ENCODE measurements around the gene GRIA3. TPM values are rescaled to one million over a fixed set of nuclear protein-coding genes. Genes with fewer than 3 reads are reported as not detected.
"Not testable (repeated sequence)": the region's sequence is repeated elsewhere in the genome, so short reads cannot be mapped to it uniquely, and the experiment has no call there.

The GRIA3 gene
- total RNA-seq, 2 donors from 2014 or later = not detected

- H3K36me3 Mint-ChIP-seq (ENCODE audit: insufficient read depth in 2 of 2) = no peaks in the 10 kb centered on the region
- peaks cover 40% of the 10 kb centered on the region for H3K27me3 Mint-ChIP-seq (ENCODE audit: low read depth)
- no peak overlapping the region for H3K27ac Mint-ChIP-seq
- peaks cover 2 to 4% of the 10 kb centered on the region in 2 donors for H3K9me3 Mint-ChIP-seq
- ATAC-seq (replicated peaks in 1 of 2) = no peak
- no peaks in the 10 kb centered on the region for H3K4me1 Mint-ChIP-seq (ENCODE audit: low read depth)
- no peak for DNase-seq
- no peak overlapping the region for H3K4me3 Mint-ChIP-seq
Measured at GRCh38 chrX:123260920-123261418, 76.9 kb downstream of the GRIA3 start.

- no peak for ATAC-seq (replicated peaks in 1 of 2)
Measured at GRCh38 chrX:123263270-123263669, 79.2 kb downstream of the GRIA3 start.

GRCh38 chrX:123263747-123264146 lies 79.7 kb downstream of the GRIA3 start:
- no peaks in the 10 kb centered on the region for H3K36me3 Mint-ChIP-seq (ENCODE audit: insufficient read depth in 2 of 2)
- H3K27me3 Mint-ChIP-seq (ENCODE audit: low read depth) = peaks cover 30% of the 10 kb centered on the region
- no peak overlapping the region for H3K27ac Mint-ChIP-seq
- ATAC-seq (replicated peaks in 1 of 2) (no peak), DNase-seq (no peak)
- peaks cover 0 to 3% of the 10 kb centered on the region in 2 donors for H3K9me3 Mint-ChIP-seq
- H3K4me1 Mint-ChIP-seq (ENCODE audit: low read depth) = no peaks in the 10 kb centered on the region
- no peak overlapping the region for H3K4me3 Mint-ChIP-seq

More at GRCh38 chrX:123263270-123263669, 79.2 kb downstream of the GRIA3 start:
- Mint-ChIP-seq H3K4me3 (no peak overlapping the region), H3K36me3 (ENCODE audit: insufficient read depth in 2 of 2) (no peaks in the 10 kb centered on the region), H3K27ac (no peak overlapping the region), H3K27me3 (ENCODE audit: low read depth) (peaks cover 34% of the 10 kb centered on the region), H3K9me3 (peaks cover 0 to 3% of the 10 kb centered on the region in 2 donors), H3K4me1 (ENCODE audit: low read depth) (no peaks in the 10 kb centered on the region)
- no peak for DNase-seq

GRCh38 chrX:123267220-123267619 lies 83.1 kb downstream of the GRIA3 start:
- no peak overlapping the region for H3K27ac Mint-ChIP-seq
- H3K27me3 Mint-ChIP-seq (ENCODE audit: low read depth) = peaks cover 27% of the 10 kb centered on the region
- no peaks in the 10 kb centered on the region for H3K36me3 Mint-ChIP-seq (ENCODE audit: insufficient read depth in 2 of 2)
- no peak for DNase-seq
- ATAC-seq (replicated peaks in 1 of 2) = no peak
- peaks cover 0 to 3% of the 10 kb centered on the region in 2 donors for H3K9me3 Mint-ChIP-seq
- no peaks in the 10 kb centered on the region for H3K4me1 Mint-ChIP-seq (ENCODE audit: low read depth)
- no peak overlapping the region for H3K4me3 Mint-ChIP-seq

GRCh38 chrX:123271902-123272301 lies 87.8 kb downstream of the GRIA3 start:
- Mint-ChIP-seq H3K4me3 (no peak overlapping the region), H3K36me3 (ENCODE audit: insufficient read depth in 2 of 2) (no peaks in the 10 kb centered on the region), H3K27me3 (ENCODE audit: low read depth) (no peaks in the 10 kb centered on the region), H3K27ac (no peak overlapping the region), H3K9me3 (no peaks in the 10 kb centered on the region), H3K4me1 (ENCODE audit: low read depth) (no peaks in the 10 kb centered on the region)
- no peak for ATAC-seq (replicated peaks in 1 of 2)
- DNase-seq = no peak

- Mint-ChIP-seq H3K4me3 (no peak overlapping the region), H3K4me1 (ENCODE audit: low read depth) (no peaks in the 10 kb centered on the region), H3K9me3 (no peaks in the 10 kb centered on the region), H3K36me3 (ENCODE audit: insufficient read depth in 2 of 2) (no peaks in the 10 kb centered on the region), H3K27me3 (ENCODE audit: low read depth) (no peaks in the 10 kb centered on the region), H3K27ac (no peak overlapping the region)
- DNase-seq (no peak), ATAC-seq (replicated peaks in 1 of 2) (no peak)
Measured at GRCh38 chrX:123272630-123273029, 88.6 kb downstream of the GRIA3 start.

GRCh38 chrX:123274796-123275195 lies 90.7 kb downstream of the GRIA3 start:
- no peak for DNase-seq
- ATAC-seq (replicated peaks in 1 of 2) = no peak
- Mint-ChIP-seq H3K36me3 (ENCODE audit: insufficient read depth in 2 of 2) (no peaks in the 10 kb centered on the region), H3K4me1 (ENCODE audit: low read depth) (no peaks in the 10 kb centered on the region), H3K9me3 (no peaks in the 10 kb centered on the region), H3K27me3 (ENCODE audit: low read depth) (no peaks in the 10 kb centered on the region), H3K4me3 (no peak overlapping the region), H3K27ac (no peak overlapping the region)

GRCh38 chrX:123277347-123277746 lies 93.3 kb downstream of the GRIA3 start:
- Mint-ChIP-seq H3K27me3 (ENCODE audit: low read depth) (no peaks in the 10 kb centered on the region), H3K9me3 (no peaks in the 10 kb centered on the region), H3K27ac (no peak overlapping the region), H3K36me3 (ENCODE audit: insufficient read depth in 2 of 2) (no peaks in the 10 kb centered on the region), H3K4me3 (no peak overlapping the region), H3K4me1 (ENCODE audit: low read depth) (no peaks in the 10 kb centered on the region)
- DNase-seq (no peak), ATAC-seq (replicated peaks in 1 of 2) (no peak)

GRCh38 chrX:123277821-123278220 lies 93.7 kb downstream of the GRIA3 start:
- H3K4me1 Mint-ChIP-seq (ENCODE audit: low read depth) = no peaks in the 10 kb centered on the region
- no peak overlapping the region for H3K4me3 Mint-ChIP-seq
- no peaks in the 10 kb centered on the region for H3K9me3 Mint-ChIP-seq
- no peaks in the 10 kb centered on the region for H3K36me3 Mint-ChIP-seq (ENCODE audit: insufficient read depth in 2 of 2)
- H3K27ac Mint-ChIP-seq = no peak overlapping the region
- DNase-seq (no peak), ATAC-seq (replicated peaks in 1 of 2) (no peak)
- H3K27me3 Mint-ChIP-seq (ENCODE audit: low read depth) = no peaks in the 10 kb centered on the region

GRCh38 chrX:123282241-123282640 lies 98.2 kb downstream of the GRIA3 start:
- DNase-seq = no peak
- Mint-ChIP-seq H3K4me3 (no peak overlapping the region), H3K27ac (no peak overlapping the region), H3K9me3 (peaks cover 4 to 7% of the 10 kb centered on the region in 2 donors), H3K27me3 (ENCODE audit: low read depth) (peaks cover 13% of the 10 kb centered on the region), H3K4me1 (ENCODE audit: low read depth) (no peaks in the 10 kb centered on the region), H3K36me3 (ENCODE audit: insufficient read depth in 2 of 2) (no peaks in the 10 kb centered on the region)
- no peak for ATAC-seq (replicated peaks in 1 of 2)

GRCh38 chrX:123283407-123283806 lies 99.3 kb downstream of the GRIA3 start:
- not testable (repeated sequence) for H3K36me3 Mint-ChIP-seq (ENCODE audit: insufficient read depth in 2 of 2); H3K4me1 Mint-ChIP-seq (ENCODE audit: low read depth); H3K27ac Mint-ChIP-seq; ATAC-seq (replicated peaks in 1 of 2); DNase-seq; H3K9me3 Mint-ChIP-seq; H3K4me3 Mint-ChIP-seq
- H3K27me3 Mint-ChIP-seq (ENCODE audit: low read depth) = peaks cover 13% of the 10 kb centered on the region

- Mint-ChIP-seq H3K27ac (no peak overlapping the region), H3K36me3 (ENCODE audit: insufficient read depth in 2 of 2) (no peaks in the 10 kb centered on the region), H3K4me3 (no peak overlapping the region), H3K27me3 (ENCODE audit: low read depth) (peaks cover 1% of the 10 kb centered on the region), H3K9me3 (no peaks in the 10 kb centered on the region), H3K4me1 (ENCODE audit: low read depth) (no peaks in the 10 kb centered on the region)
- DNase-seq (no peak), ATAC-seq (replicated peaks in 1 of 2) (no peak)
Measured at GRCh38 chrX:123291623-123292022, 107.5 kb downstream of the GRIA3 start.

GRCh38 chrX:123298026-123298425 lies 113.9 kb downstream of the GRIA3 start:
- Mint-ChIP-seq H3K36me3 (ENCODE audit: insufficient read depth in 2 of 2) (no peaks in the 10 kb centered on the region), H3K4me1 (ENCODE audit: low read depth) (no peaks in the 10 kb centered on the region), H3K4me3 (no peak overlapping the region), H3K9me3 (no peaks in the 10 kb centered on the region), H3K27me3 (ENCODE audit: low read depth) (peaks cover 15% of the 10 kb centered on the region), H3K27ac (no peak overlapping the region)
- DNase-seq = no peak
- no peak for ATAC-seq (replicated peaks in 1 of 2)

- H3K27ac Mint-ChIP-seq = no peak overlapping the region
- no peaks in the 10 kb centered on the region for H3K4me1 Mint-ChIP-seq (ENCODE audit: low read depth)
- H3K36me3 Mint-ChIP-seq (ENCODE audit: insufficient read depth in 2 of 2) = no peaks in the 10 kb centered on the region
- peaks cover 15% of the 10 kb centered on the region for H3K27me3 Mint-ChIP-seq (ENCODE audit: low read depth)
- no peak for DNase-seq
- no peaks in the 10 kb centered on the region for H3K9me3 Mint-ChIP-seq
- H3K4me3 Mint-ChIP-seq = no peak overlapping the region
- no peak for ATAC-seq (replicated peaks in 1 of 2)
Measured at GRCh38 chrX:123303429-123303828, 119.4 kb downstream of the GRIA3 start.

Measured in activated T-cell treated with anti-CD3 and anti-CD28 coated beads, Interleukin-2, amount 50 U/mL, for 72 hours (primary cell).